SK-N-SH treated with all-trans-retinoic acid at 6 μM for 48 hours (cell line): ENCODE measurements around the gene TMEM245.
A peak's percentile ranks its signal among the peaks of the same experiment; 100 is the strongest.

Experiments
- ATAC-seq: fragments of 200-7000 bp; cut with Tn5 transposase; 3 replicates; pipeline ENCODE4 v1.9.1; 2020; ENCODE audit warnings: mild to moderate bottlenecking, moderate library complexity
- ARNTL ChIP-seq: fragments of 450-650 bp; formaldehyde crosslinking; IDR thresholded peaks from 2 replicates; pipeline ENCODE4 v1.5.0; 2020; ENCODE audit warnings: low read depth, mild to moderate bottlenecking, moderate library complexity, borderline replicate concordance
- BACH2 ChIP-seq: fragments of 250-450 bp; sonication (Bioruptor Pico); IDR thresholded peaks from 2 replicates; pipeline ENCODE4 v1.9.0; 2021; ENCODE audit warnings: mild to moderate bottlenecking, borderline replicate concordance
- CREB5 ChIP-seq: fragments of 250-450 bp; sonication (Bioruptor Pico); IDR thresholded peaks from 2 replicates; pipeline ENCODE4 v1.5.1; 2020; ENCODE audit warnings: low read depth, mild to moderate bottlenecking, moderate library complexity
- CSDC2 ChIP-seq: fragments of 250-450 bp; sonication (Bioruptor Pico); IDR thresholded peaks from 2 replicates; pipeline ENCODE4 v1.5.0; 2020; ENCODE audit warnings: mild to moderate bottlenecking, moderate library complexity
- CSRNP3 ChIP-seq: fragments of 250-450 bp; sonication (Bioruptor Pico); IDR thresholded peaks from 2 replicates; pipeline ENCODE4 v1.5.1; 2021; ENCODE audit warnings: mild to moderate bottlenecking, moderate library complexity
- ESRRG ChIP-seq: fragments of 250-450 bp; sonication (Bioruptor Pico); IDR thresholded peaks from 2 replicates; pipeline ENCODE4 v1.6.1; 2021; ENCODE audit warnings: mild to moderate bottlenecking
- GLIS3 ChIP-seq: fragments of 250-450 bp; sonication (Bioruptor Pico); IDR thresholded peaks from 2 replicates; pipeline ENCODE4 v1.5.0; 2020; ENCODE audit warnings: mild to moderate bottlenecking, moderate library complexity
- ISL1 ChIP-seq: fragments of 250-450 bp; sonication (Bioruptor Pico); IDR thresholded peaks from 2 replicates; pipeline ENCODE4 v2.1.2; 2022; ENCODE audit warnings: mild to moderate bottlenecking, moderate library complexity
- OSR1 ChIP-seq: fragments of 250-450 bp; sonication (Bioruptor Pico); IDR thresholded peaks from 2 replicates; pipeline ENCODE4 v1.8.0; 2022; ENCODE audit warnings: moderate library complexity, mild to moderate bottlenecking, inconsistent platforms
- POU6F1 ChIP-seq: fragments of 250-450 bp; sonication (Bioruptor Pico); IDR thresholded peaks from 2 replicates; pipeline ENCODE4 v1.8.0; 2021; ENCODE audit warnings: low read depth, mild to moderate bottlenecking, moderate library complexity, borderline replicate concordance
- PPARA ChIP-seq: fragments of 250-450 bp; sonication (Bioruptor Pico); IDR thresholded peaks from 2 replicates; pipeline ENCODE4 v1.5.0; 2020; ENCODE audit warnings: mild to moderate bottlenecking, borderline replicate concordance
- RARB ChIP-seq: fragments of 250-450 bp; sonication (Bioruptor Pico); IDR thresholded peaks from 2 replicates; pipeline ENCODE4 v1.8.0; 2021; ENCODE audit warnings: mild to moderate bottlenecking, moderate library complexity
- SNAI2 ChIP-seq: fragments of 250-450 bp; sonication (Bioruptor Pico); IDR thresholded peaks from 2 replicates; pipeline ENCODE4 v1.5.0; 2020; ENCODE audit warnings: mild to moderate bottlenecking, moderate library complexity
- TCF4 ChIP-seq: fragments of 250-450 bp; sonication (Bioruptor Pico); IDR thresholded peaks from 2 replicates; pipeline ENCODE4 v1.8.0; 2021; ENCODE audit warnings: mild to moderate bottlenecking, moderate library complexity, borderline replicate concordance
- TOX ChIP-seq: fragments of 250-450 bp; sonication (Bioruptor Pico); IDR thresholded peaks from 2 replicates; pipeline ENCODE4 v1.8.0; 2021; ENCODE audit warnings: mild to moderate bottlenecking, moderate library complexity, borderline replicate concordance
- TSHZ2 ChIP-seq: fragments of 250-450 bp; sonication (Bioruptor Pico); IDR thresholded peaks from 2 replicates; pipeline ENCODE4 v1.5.0; 2020; ENCODE audit warnings: mild to moderate bottlenecking, moderate library complexity
- ZC3H10 ChIP-seq: fragments of 250-450 bp; sonication (Bioruptor Pico); IDR thresholded peaks from 2 replicates; pipeline ENCODE4 v1.5.1; 2021; ENCODE audit warnings: mild to moderate bottlenecking, moderate library complexity
- ZFP3 ChIP-seq: fragments of 250-450 bp; sonication (Bioruptor Pico); IDR thresholded peaks from 2 replicates; pipeline ENCODE4 v1.5.0; 2020; ENCODE audit warnings: mild to moderate bottlenecking, moderate library complexity
- ZFP30 ChIP-seq: fragments of 450-650 bp; formaldehyde crosslinking; IDR thresholded peaks from 2 replicates; pipeline ENCODE4 v1.5.0; 2022; ENCODE audit warnings: mild to moderate bottlenecking, moderate library complexity
- ZNF565 ChIP-seq: fragments of 450-650 bp; formaldehyde crosslinking; conservative IDR thresholded peaks from 2 replicates; pipeline ENCODE4 v1.5.0; 2020; ENCODE audit warnings: low read depth, mild to moderate bottlenecking, moderate library complexity
- ZNF70 ChIP-seq: fragments of 450-650 bp; formaldehyde crosslinking; IDR thresholded peaks from 2 replicates; pipeline ENCODE4 v1.5.0; 2020; ENCODE audit warnings: mild to moderate bottlenecking, moderate library complexity
- ZNF8 ChIP-seq: fragments of 450-650 bp; formaldehyde crosslinking; IDR thresholded peaks from 2 replicates; pipeline ENCODE4 v1.5.0; 2020; ENCODE audit warnings: mild to moderate bottlenecking, moderate library complexity

The TMEM245 gene

GRCh38 chr9:109010746-109011145, 109.0 kb downstream of the TMEM245 start:
- TF ChIP-seq ISL1 (CRISPR knock-in tag) (0 out of 2 replicates have a peak, but pooled peaks have one; percentile 5), ZNF565 (CRISPR knock-in tag) (no peak), TOX (no peak)
- ATAC-seq, result 0 out of 3 replicates have a peak, but pooled peaks have one; percentile 5

- ATAC-seq, result no peak
- TF ChIP-seq CSRNP3 (CRISPR knock-in tag), result no peak
- no peak for TF ChIP-seq CREB5 (CRISPR knock-in tag)
- TF ChIP-seq TOX, result no peak
- no peak for TF ChIP-seq PPARA (CRISPR knock-in tag)
- no peak for TF ChIP-seq TCF4
- TF ChIP-seq GLIS3, result no peak
- no peak for TF ChIP-seq ZNF8 (CRISPR knock-in tag)
- no peak for TF ChIP-seq ZNF565 (CRISPR knock-in tag)
- TF ChIP-seq ZFP30, result no peak
- TF ChIP-seq ZC3H10 (CRISPR knock-in tag), result no peak
- TF ChIP-seq OSR1 (CRISPR knock-in tag), result no peak
- no peak for TF ChIP-seq ESRRG (CRISPR knock-in tag)
- no peak for TF ChIP-seq ZFP3 (CRISPR knock-in tag)
- no peak for TF ChIP-seq SNAI2 (CRISPR knock-in tag)
- TF ChIP-seq ZNF70 (CRISPR knock-in tag), result no peak
- no peak for TF ChIP-seq ISL1 (CRISPR knock-in tag)
- TF ChIP-seq, all 23 proteins: peak for 0
Observed at GRCh38 chr9:109005678-109006077, 114.1 kb downstream of the TMEM245 start.

- ATAC-seq, result no peak
- TF ChIP-seq TOX (no peak), BACH2 (CRISPR knock-in tag) (no peak), ZFP3 (CRISPR knock-in tag) (no peak), ARNTL (CRISPR knock-in tag) (no peak), CSRNP3 (CRISPR knock-in tag) (no peak), GLIS3 (no peak), ZNF70 (CRISPR knock-in tag) (no peak), SNAI2 (CRISPR knock-in tag) (no peak), TCF4 (no peak), ZFP30 (no peak), PPARA (CRISPR knock-in tag) (no peak), ZNF565 (CRISPR knock-in tag) (no peak)
Observed at GRCh38 chr9:109003116-109003515, 116.6 kb downstream of the TMEM245 start.

GRCh38 chr9:109002141-109002540, 117.6 kb downstream of the TMEM245 start:
- ATAC-seq, result no peak
- TF ChIP-seq ESRRG (CRISPR knock-in tag) (no peak), SNAI2 (CRISPR knock-in tag) (no peak), ZC3H10 (CRISPR knock-in tag) (no peak), BACH2 (CRISPR knock-in tag) (no peak), ZNF70 (CRISPR knock-in tag) (no peak), ZFP30 (no peak), CSDC2 (no peak), POU6F1 (CRISPR knock-in tag) (no peak), ZNF565 (CRISPR knock-in tag) (no peak), ZFP3 (CRISPR knock-in tag) (no peak), RARB (no peak), GLIS3 (no peak), ZNF8 (CRISPR knock-in tag) (no peak), TSHZ2 (CRISPR knock-in tag) (no peak), TOX (no peak), CREB5 (CRISPR knock-in tag) (no peak), ISL1 (CRISPR knock-in tag) (no peak), ARNTL (CRISPR knock-in tag) (no peak)
